GM03348 (cell line): ENCODE results near the gene SREBF2.

Source experiments
- DNase-seq: peaks from one replicate; pipeline ENCODE4 v3.0.0; 2012; ENCODE audit warnings: low spot score

The SREBF2 gene

GRCh38 chr22:41922328-41922727 is 89.4 kb downstream of the SREBF2 start:
- no peak for DNase-seq

GRCh38 chr22:41922940-41923594 is 90.2 kb downstream of the SREBF2 start:
- no peak for DNase-seq

GRCh38 chr22:41923595-41924276 is 90.8 kb downstream of the SREBF2 start:
- DNase-seq, result no peak

GRCh38 chr22:41925783-41926460 is 93.0 kb downstream of the SREBF2 start:
- DNase-seq, result peak; percentile 82

- DNase-seq, result no peak
Measured at GRCh38 chr22:41927813-41928212, 94.9 kb downstream of the SREBF2 start.

- DNase-seq, result no peak
Measured at GRCh38 chr22:41928593-41929417, 95.9 kb downstream of the SREBF2 start.

- no peak for DNase-seq
Measured at GRCh38 chr22:41929418-41929810, 96.5 kb downstream of the SREBF2 start.

- DNase-seq, result no peak
Measured at GRCh38 chr22:41931701-41932269, 98.9 kb downstream of the SREBF2 start.

GRCh38 chr22:41932353-41932752 is 99.4 kb downstream of the SREBF2 start:
- no peak for DNase-seq

GRCh38 chr22:41933411-41934177 is 100.7 kb downstream of the SREBF2 start:
- DNase-seq, result no peak

- DNase-seq, result no peak
Measured at GRCh38 chr22:41934284-41935014, 101.5 kb downstream of the SREBF2 start.

- DNase-seq, result no peak
Measured at GRCh38 chr22:41935015-41935351, 102.1 kb downstream of the SREBF2 start.

- DNase-seq, result no peak
Measured at GRCh38 chr22:41935509-41935908, 102.6 kb downstream of the SREBF2 start.

GRCh38 chr22:41936894-41937169 is 103.9 kb downstream of the SREBF2 start:
- no peak for DNase-seq

GRCh38 chr22:41939981-41940831 is 107.3 kb downstream of the SREBF2 start:
- no peak for DNase-seq

GRCh38 chr22:41940832-41941765 is 108.2 kb downstream of the SREBF2 start:
- DNase-seq, result peak; percentile 92

GRCh38 chr22:41943661-41944209 is 110.8 kb downstream of the SREBF2 start:
- no peak for DNase-seq

GRCh38 chr22:41946629-41947423 is 113.9 kb downstream of the SREBF2 start, which contains the start of gene CENPM:
Gene CENPM, minus strand, starts transcription at chr22:41947152. Its CDS starts 76 bp downstream, at chr22:41947076.
- peak; percentile 98 for DNase-seq
